Measurements from ENCODE around the gene FAM117B. TPM values are rescaled to one million over a fixed set of nuclear protein-coding genes. Genes with fewer than 3 reads are reported as not detected.

FAM117B gene
- total RNA-seq, 4 donors from 2014 or later: 3.6 to 9.7 (median 4.6) TPM

GRCh38 chr2:202764991-202765390 is 130.2 kb downstream of the FAM117B start:
- Histone ChIP-seq H3K27ac (no peak overlapping the region), H3K4me3 (no peak overlapping the region), H3K36me3 (peaks cover 0 to 30% of the 10 kb centered on the region in 2 donors), H3K9me3 (no peaks in the 10 kb centered on the region), H3K27me3 (no peaks in the 10 kb centered on the region), H3K4me1 (no peaks in the 10 kb centered on the region)
- no peak for ATAC-seq
- WGBS, 2 donors (ENCODE audit: low coverage in 1 of 2): 93 to 100% methylated on average over 2 to 3 of the region's 3 CpGs
- TF ChIP-seq POLR2AphosphoS5 (IDR thresholded peaks at IDR 0.05) (no peak), CTCF (IDR thresholded peaks at IDR 0.05) (no peak), POLR2A (IDR thresholded peaks at IDR 0.05) (no peak), EP300 (IDR thresholded peaks at IDR 0.05) (no peak)

DNA sequence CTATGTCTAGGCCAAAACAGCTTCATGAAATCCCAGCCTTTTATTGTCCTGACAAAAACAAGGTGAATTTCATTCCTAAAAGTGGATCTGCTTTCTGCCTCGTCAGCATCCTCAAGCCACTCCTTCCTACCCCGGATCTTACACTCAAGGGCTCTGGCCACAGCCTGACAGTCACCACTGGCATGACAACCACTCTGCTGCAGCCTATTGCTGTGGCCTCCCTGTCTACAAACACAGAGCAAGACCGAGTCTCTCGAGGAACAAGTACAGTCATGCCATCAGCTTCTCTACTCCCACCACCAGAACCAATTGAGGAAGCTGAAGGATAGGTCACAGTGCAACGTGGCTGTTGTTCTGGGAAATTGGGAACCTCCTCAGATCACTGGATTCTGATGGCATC is 130.7 kb downstream of the FAM117B start:
- no peaks in the 10 kb centered on the region for H3K9me3 ChIP-seq
- ATAC-seq: no peak
- H3K27ac ChIP-seq: no peak overlapping the region
- H3K36me3 ChIP-seq: peaks cover 0 to 30% of the 10 kb centered on the region in 2 donors
- 89% methylated on average over 3 of the region's 5 CpGs; no CpG with 5 or more reads in 1 of the 2 donors for WGBS, 2 donors (ENCODE audit: low coverage in 1 of 2)
- H3K27me3 ChIP-seq: no peaks in the 10 kb centered on the region
- H3K4me1 ChIP-seq: no peaks in the 10 kb centered on the region
- TF ChIP-seq EP300 (IDR thresholded peaks at IDR 0.05): no peak
- TF ChIP-seq POLR2A (IDR thresholded peaks at IDR 0.05): no peak
- no peak for TF ChIP-seq CTCF (IDR thresholded peaks at IDR 0.05)
- TF ChIP-seq POLR2AphosphoS5 (IDR thresholded peaks at IDR 0.05): no peak
- H3K4me3 ChIP-seq: no peak overlapping the region

- Histone ChIP-seq H3K4me1 (no peaks in the 10 kb centered on the region), H3K27ac (no peak overlapping the region), H3K9me3 (no peaks in the 10 kb centered on the region), H3K4me3 (no peak overlapping the region), H3K36me3 (peaks cover 0 to 23% of the 10 kb centered on the region in 2 donors), H3K27me3 (no peaks in the 10 kb centered on the region)
- no peak for ATAC-seq
- TF ChIP-seq CTCF (IDR thresholded peaks at IDR 0.05) (no peak), POLR2AphosphoS5 (IDR thresholded peaks at IDR 0.05) (no peak), EP300 (IDR thresholded peaks at IDR 0.05) (no peak), POLR2A (IDR thresholded peaks at IDR 0.05) (no peak)
These were observed 133.5 kb downstream of the FAM117B start for GRCh38 chr2:202768273-202768672.

DNA sequence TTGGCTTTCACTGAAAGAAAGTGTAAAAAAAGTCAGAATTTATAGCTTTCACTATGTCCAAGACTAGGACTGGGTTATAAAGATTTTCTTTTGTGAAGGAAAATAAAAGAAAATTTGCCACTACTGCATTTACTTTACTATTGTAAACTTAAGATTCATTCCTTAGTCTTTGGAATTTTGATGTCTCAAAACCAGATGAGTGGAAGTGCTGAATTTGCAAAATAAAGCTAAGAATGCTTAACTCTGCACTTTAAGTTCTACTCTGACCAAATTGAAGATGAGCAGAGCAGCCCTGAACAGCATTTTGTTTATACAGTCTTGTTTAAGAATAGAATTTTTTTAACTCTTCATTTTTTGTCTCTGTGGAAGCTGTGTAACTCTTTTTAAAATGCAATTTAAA is 134.4 kb downstream of the FAM117B start:
- no peak for ATAC-seq

More for the DNA sequence above, 134.4 kb downstream of the FAM117B start:
- TF ChIP-seq CTCF (IDR thresholded peaks at IDR 0.05) (no peak), POLR2AphosphoS5 (IDR thresholded peaks at IDR 0.05) (no peak), POLR2A (IDR thresholded peaks at IDR 0.05) (no peak), EP300 (IDR thresholded peaks at IDR 0.05) (no peak)
- H3K27ac ChIP-seq: no peak overlapping the region
- no peaks in the 10 kb centered on the region for H3K9me3 ChIP-seq
- no peaks in the 10 kb centered on the region for H3K4me1 ChIP-seq
- no peak overlapping the region for H3K4me3 ChIP-seq
- no peaks in the 10 kb centered on the region for H3K27me3 ChIP-seq
- peaks cover 0 to 31% of the 10 kb centered on the region in 2 donors for H3K36me3 ChIP-seq
